ENCODE data around the gene HCCS.

GRCh38 chrX:11130136-11130535, 19.0 kb downstream of the HCCS start:
- TF ChIP-seq GATA2 (IDR thresholded peaks at IDR 0.05; ENCODE audit: low read depth, low read length) (no peak), GATA3 (IDR thresholded peaks at IDR 0.05; ENCODE audit: low read depth, low read length) (no peak)

All from SH-SY5Y (cell line).